GM12878 (cell line): ENCODE data around the gene STPG3. TPM values are rescaled to one million over a fixed set of nuclear protein-coding genes. Genes with fewer than 3 reads are reported as not detected.

ENCODE experiments used
- BCL3 ChIP-seq: IDR thresholded peaks from 2 replicates; pipeline ENCODE4 v1.6.1; 2011; ENCODE audit warnings: borderline replicate concordance, low read depth, mild to moderate bottlenecking, moderate library complexity, low read length; ENCODE audit not compliant: insufficient read depth, poor library complexity, severe bottlenecking
- CEBPZ ChIP-seq: fragments of 150-350 bp; IDR thresholded peaks from 2 replicates; pipeline ENCODE4 v1.6.1; 2016; ENCODE audit warnings: low read depth, low read length
- IRF4 ChIP-seq: IDR thresholded peaks from 2 replicates; pipeline ENCODE4 v1.6.1; 2011; ENCODE audit warnings: low read depth, low read length
- JUNB ChIP-seq: IDR thresholded peaks from 2 replicates; pipeline ENCODE4 v1.6.1; 2016; ENCODE audit warnings: antibody characterized with exemption, mild to moderate bottlenecking
- KAT2A ChIP-seq: conservative IDR thresholded peaks from 2 replicates; pipeline ENCODE4 v1.6.1; 2011; ENCODE audit warnings: low read depth, low read length; ENCODE audit not compliant: control insufficient read depth
- PML ChIP-seq: IDR thresholded peaks from 2 replicates; pipeline ENCODE4 v1.6.1; 2012; ENCODE audit warnings: low read length, inconsistent platforms
- RBBP5 ChIP-seq: fragments of 200-600 bp; sonication (generic); conservative IDR thresholded peaks from 2 replicates; pipeline ENCODE4 v1.6.1; 2016
- STAT1 ChIP-seq: fragments of 450-650 bp; conservative IDR thresholded peaks from 2 replicates; pipeline ENCODE4 v1.6.1; 2014; ENCODE audit warnings: antibody characterized with exemption, mild to moderate bottlenecking
- polyA plus RNA-seq, 11 experiments: library from polyadenylated mRNA; depleted of rRNA in 4 of 11; unstranded in 6 of 11; stranded (reverse) in 5 of 11; fragments of >200 nt; fragmentation: Nextera tagmentation in 4 of 11; fragmentation: Illumina TruSeq in 1 of 11; extraction: Ambion mirVana in 4 of 11; extraction: Trizol in 1 of 11; gene quantifications; 1 replicate in 1 of 11; 2 replicates in 10 of 11; pipeline versions ENCODE4 v1.2.1 to v1.2.3, GENCODE V29; 2011 to 2016; ENCODE audit warnings: inconsistent platforms in 2 of 11, missing spikeins in 2 of 11, low read depth in 1 of 11
- total RNA-seq, 4 experiments: library from RNA; depleted of rRNA in 3 of 4; stranded (reverse); fragments of >200 nt in 3 of 4; fragmentation: Illumina TruSeq in 1 of 4; extraction: Trizol in 1 of 4; gene quantifications; 2 replicates each; pipeline versions ENCODE4 v1.2.1 to v1.2.3, GENCODE V29; 2013 to 2021
- TF ChIP-seq, protein P1 (sequence below): fragments of 450-650 bp; IDR thresholded peaks from 2 replicates; pipeline ENCODE4 v1.6.1; 2016; ENCODE audit warnings: mild to moderate bottlenecking, moderate library complexity, borderline replicate concordance
- TF ChIP-seq, protein P2 (sequence below): fragments of 450-650 bp; conservative IDR thresholded peaks from 2 replicates; pipeline ENCODE4 v1.6.1; 2017; ENCODE audit warnings: mild to moderate bottlenecking, moderate library complexity

The STPG3 gene
- total and polyA plus RNA-seq, 10 of the 15 experiments (the other 5 are each of a cell fraction or from before 2014, with no cell fraction given): not detected

DNA sequence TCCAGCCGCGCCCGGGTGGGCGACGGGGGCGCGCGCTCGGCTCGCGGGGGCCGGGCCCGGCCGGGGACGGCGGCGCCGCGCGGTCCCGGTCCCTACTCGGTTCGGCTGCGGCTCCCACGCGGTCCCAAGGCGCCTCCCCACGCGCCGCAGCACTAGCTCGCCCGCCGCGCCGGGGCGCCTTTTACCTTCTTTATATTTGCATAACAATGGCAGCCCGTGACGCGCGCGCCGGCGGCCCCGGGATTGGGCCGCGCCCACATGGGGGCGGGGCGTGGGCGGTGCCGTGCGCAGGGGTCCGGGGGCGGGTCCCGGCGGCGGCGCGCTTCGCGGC lies 51.0 kb downstream of the STPG3 start, which contains the start of gene NRARP (continued):
- TF ChIP-seq STAT1 (no peak), BCL3 (no peak), IRF4 (no peak), RBBP5 (no peak), JUNB (no peak), KAT2A (no peak), PML (no peak), CEBPZ (no peak)
- TF ChIP-seq, protein P1, sequence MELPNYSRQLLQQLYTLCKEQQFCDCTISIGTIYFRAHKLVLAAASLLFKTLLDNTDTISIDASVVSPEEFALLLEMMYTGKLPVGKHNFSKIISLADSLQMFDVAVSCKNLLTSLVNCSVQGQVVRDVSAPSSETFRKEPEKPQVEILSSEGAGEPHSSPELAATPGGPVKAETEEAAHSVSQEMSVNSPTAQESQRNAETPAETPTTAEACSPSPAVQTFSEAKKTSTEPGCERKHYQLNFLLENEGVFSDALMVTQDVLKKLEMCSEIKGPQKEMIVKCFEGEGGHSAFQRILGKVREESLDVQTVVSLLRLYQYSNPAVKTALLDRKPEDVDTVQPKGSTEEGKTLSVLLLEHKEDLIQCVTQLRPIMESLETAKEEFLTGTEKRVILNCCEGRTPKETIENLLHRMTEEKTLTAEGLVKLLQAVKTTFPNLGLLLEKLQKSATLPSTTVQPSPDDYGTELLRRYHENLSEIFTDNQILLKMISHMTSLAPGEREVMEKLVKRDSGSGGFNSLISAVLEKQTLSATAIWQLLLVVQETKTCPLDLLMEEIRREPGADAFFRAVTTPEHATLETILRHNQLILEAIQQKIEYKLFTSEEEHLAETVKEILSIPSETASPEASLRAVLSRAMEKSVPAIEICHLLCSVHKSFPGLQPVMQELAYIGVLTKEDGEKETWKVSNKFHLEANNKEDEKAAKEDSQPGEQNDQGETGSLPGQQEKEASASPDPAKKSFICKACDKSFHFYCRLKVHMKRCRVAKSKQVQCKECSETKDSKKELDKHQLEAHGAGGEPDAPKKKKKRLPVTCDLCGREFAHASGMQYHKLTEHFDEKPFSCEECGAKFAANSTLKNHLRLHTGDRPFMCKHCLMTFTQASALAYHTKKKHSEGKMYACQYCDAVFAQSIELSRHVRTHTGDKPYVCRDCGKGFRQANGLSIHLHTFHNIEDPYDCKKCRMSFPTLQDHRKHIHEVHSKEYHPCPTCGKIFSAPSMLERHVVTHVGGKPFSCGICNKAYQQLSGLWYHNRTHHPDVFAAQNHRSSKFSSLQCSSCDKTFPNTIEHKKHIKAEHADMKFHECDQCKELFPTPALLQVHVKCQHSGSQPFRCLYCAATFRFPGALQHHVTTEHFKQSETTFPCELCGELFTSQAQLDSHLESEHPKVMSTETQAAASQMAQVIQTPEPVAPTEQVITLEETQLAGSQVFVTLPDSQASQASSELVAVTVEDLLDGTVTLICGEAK: no peak
- TF ChIP-seq, protein P2, sequence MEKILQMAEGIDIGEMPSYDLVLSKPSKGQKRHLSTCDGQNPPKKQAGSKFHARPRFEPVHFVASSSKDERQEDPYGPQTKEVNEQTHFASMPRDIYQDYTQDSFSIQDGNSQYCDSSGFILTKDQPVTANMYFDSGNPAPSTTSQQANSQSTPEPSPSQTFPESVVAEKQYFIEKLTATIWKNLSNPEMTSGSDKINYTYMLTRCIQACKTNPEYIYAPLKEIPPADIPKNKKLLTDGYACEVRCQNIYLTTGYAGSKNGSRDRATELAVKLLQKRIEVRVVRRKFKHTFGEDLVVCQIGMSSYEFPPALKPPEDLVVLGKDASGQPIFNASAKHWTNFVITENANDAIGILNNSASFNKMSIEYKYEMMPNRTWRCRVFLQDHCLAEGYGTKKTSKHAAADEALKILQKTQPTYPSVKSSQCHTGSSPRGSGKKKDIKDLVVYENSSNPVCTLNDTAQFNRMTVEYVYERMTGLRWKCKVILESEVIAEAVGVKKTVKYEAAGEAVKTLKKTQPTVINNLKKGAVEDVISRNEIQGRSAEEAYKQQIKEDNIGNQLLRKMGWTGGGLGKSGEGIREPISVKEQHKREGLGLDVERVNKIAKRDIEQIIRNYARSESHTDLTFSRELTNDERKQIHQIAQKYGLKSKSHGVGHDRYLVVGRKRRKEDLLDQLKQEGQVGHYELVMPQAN: no peak
